ENCODE data around the gene PHF19.

DNA sequence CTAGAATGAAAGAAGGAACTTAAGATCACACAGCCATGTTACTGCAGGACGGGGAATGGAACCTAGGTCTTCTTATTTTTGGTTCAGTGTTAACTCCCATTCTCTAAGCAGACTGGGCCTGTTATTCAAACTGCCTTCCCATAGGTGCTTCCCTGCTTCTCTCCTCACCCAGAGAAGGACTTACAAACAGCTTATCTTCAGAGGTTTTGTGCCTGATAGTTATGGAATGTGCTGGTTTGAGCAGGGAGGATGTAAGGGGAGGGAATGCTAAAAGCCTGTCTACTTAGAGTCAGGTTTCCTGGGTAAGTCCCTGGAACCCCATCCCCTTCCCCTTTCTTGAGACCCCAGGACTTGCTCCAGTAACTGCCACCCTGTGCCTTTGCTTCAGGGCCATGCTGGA, 30.1 kb downstream of the PHF19 start:
- TF ChIP-seq POLR2AphosphoS5 (IDR thresholded peaks at IDR 0.05) (no peak), POLR2A (IDR thresholded peaks at IDR 0.05) (no peak)
- TF ChIP-seq, protein P1, sequence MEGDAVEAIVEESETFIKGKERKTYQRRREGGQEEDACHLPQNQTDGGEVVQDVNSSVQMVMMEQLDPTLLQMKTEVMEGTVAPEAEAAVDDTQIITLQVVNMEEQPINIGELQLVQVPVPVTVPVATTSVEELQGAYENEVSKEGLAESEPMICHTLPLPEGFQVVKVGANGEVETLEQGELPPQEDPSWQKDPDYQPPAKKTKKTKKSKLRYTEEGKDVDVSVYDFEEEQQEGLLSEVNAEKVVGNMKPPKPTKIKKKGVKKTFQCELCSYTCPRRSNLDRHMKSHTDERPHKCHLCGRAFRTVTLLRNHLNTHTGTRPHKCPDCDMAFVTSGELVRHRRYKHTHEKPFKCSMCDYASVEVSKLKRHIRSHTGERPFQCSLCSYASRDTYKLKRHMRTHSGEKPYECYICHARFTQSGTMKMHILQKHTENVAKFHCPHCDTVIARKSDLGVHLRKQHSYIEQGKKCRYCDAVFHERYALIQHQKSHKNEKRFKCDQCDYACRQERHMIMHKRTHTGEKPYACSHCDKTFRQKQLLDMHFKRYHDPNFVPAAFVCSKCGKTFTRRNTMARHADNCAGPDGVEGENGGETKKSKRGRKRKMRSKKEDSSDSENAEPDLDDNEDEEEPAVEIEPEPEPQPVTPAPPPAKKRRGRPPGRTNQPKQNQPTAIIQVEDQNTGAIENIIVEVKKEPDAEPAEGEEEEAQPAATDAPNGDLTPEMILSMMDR (IDR thresholded peaks at IDR 0.05): no peak
